CD14-positive monocyte (primary cell): ENCODE results near the gene ITPR2. TPM values are rescaled to one million over a fixed set of nuclear protein-coding genes. Genes with fewer than 3 reads are reported as not detected.

ENCODE experiments used
- DNase-seq, 3 donors: peaks; one replicate each; pipeline ENCODE4 v3.0.0-alpha.2; 2011 to 2022
- H2AFZ ChIP-seq: 2 replicates; pipeline ENCODE4 v1.6.0; 2012; ENCODE audit warnings: mild to moderate bottlenecking, low read depth, low read length, inconsistent platforms; ENCODE audit not compliant: insufficient read depth, poor library complexity, severe bottlenecking
- H3K27ac ChIP-seq, 2 donors: 1 replicate in 1 of 2; 2 replicates in 1 of 2; pipeline ENCODE4 v1.5.1; 2012 to 2013; ENCODE audit warnings: low read length in 2 of 2, control low read depth in 1 of 2, inconsistent platforms in 1 of 2, low read depth in 1 of 2, mild to moderate bottlenecking in 1 of 2
- H3K27me3 ChIP-seq, 2 donors: one replicate each; pipeline versions ENCODE4 v1.6.0 to v1.6.1; 2011 to 2013; ENCODE audit warnings: low read length in 2 of 2; ENCODE audit not compliant: control insufficient read depth in 2 of 2, insufficient read depth in 2 of 2
- H3K36me3 ChIP-seq, 2 donors: replicated peaks in 1 of 2; 1 replicate in 1 of 2; 2 replicates in 1 of 2; pipeline versions ENCODE4 v1.5.1 to v1.6.1; 2012 to 2013; ENCODE audit warnings: low read length in 2 of 2, control low read depth in 1 of 2, inconsistent platforms in 1 of 2, mild to moderate bottlenecking in 1 of 2; ENCODE audit not compliant: insufficient read depth in 2 of 2, control insufficient read depth in 1 of 2
- H3K4me1 ChIP-seq, 2 donors: 1 replicate in 1 of 2; 2 replicates in 1 of 2; pipeline versions ENCODE4 v1.5.1 to v1.6.1; 2012 to 2013; ENCODE audit warnings: low read length in 2 of 2, control low read depth in 1 of 2, inconsistent platforms in 1 of 2, mild to moderate bottlenecking in 1 of 2, moderate library complexity in 1 of 2; ENCODE audit not compliant: insufficient read depth in 2 of 2, control insufficient read depth in 1 of 2
- H3K4me2 ChIP-seq: replicated peaks from 2 replicates; pipeline ENCODE3; 2012; ENCODE audit warnings: low read length, moderate library complexity, mild to moderate bottlenecking; ENCODE audit not compliant: poor library complexity, severe bottlenecking; ENCODE audit errors: extremely low read depth
- H3K4me3 ChIP-seq, 3 experiments: fragments of 200-600 bp in 1 of 3; sonication (generic) in 1 of 3; replicated peaks in 1 of 3; 1 replicate in 2 of 3; 2 replicates in 1 of 3; pipeline ENCODE4 v1.5.1; 2011 to 2013; ENCODE audit warnings: low read length in 3 of 3, mild to moderate bottlenecking in 3 of 3, control low read depth in 2 of 3, low read depth in 2 of 3, inconsistent platforms in 1 of 3, moderate library complexity in 1 of 3
- H3K79me2 ChIP-seq: 2 replicates; pipeline ENCODE4 v1.6.0; 2012; ENCODE audit warnings: mild to moderate bottlenecking, control low read depth, inconsistent platforms, low read length, moderate library complexity; ENCODE audit not compliant: insufficient read depth
- H3K9ac ChIP-seq: 2 replicates; pipeline ENCODE4 v1.6.0; 2017; ENCODE audit warnings: low read length, mild to moderate bottlenecking; ENCODE audit not compliant: insufficient read depth, poor library complexity, severe bottlenecking
- H3K9me3 ChIP-seq, 2 donors: replicated peaks in 1 of 2; 1 replicate in 1 of 2; 2 replicates in 1 of 2; pipeline versions ENCODE4 v1.5.1 to v1.6.1; 2012 to 2013; ENCODE audit warnings: low read length in 2 of 2, control low read depth in 1 of 2; ENCODE audit not compliant: control insufficient read depth in 1 of 2, insufficient read depth in 1 of 2
- H4K20me1 ChIP-seq: 2 replicates; pipeline ENCODE4 v1.6.0; 2012; ENCODE audit warnings: mild to moderate bottlenecking, low read length, control low read depth, moderate library complexity; ENCODE audit not compliant: insufficient read depth
- H3K27ac Mint-ChIP-seq, 7 donors: one replicate each; pipeline ENCODE4 v1.8.0; 2020; ENCODE audit warnings: mild to moderate bottlenecking in 7 of 7, mixed read lengths in 7 of 7, moderate library complexity in 6 of 7, inconsistent platforms in 2 of 7
- H3K27me3 Mint-ChIP-seq, 3 donors: one replicate each; pipeline ENCODE4 v1.8.0; 2021 to 2022; ENCODE audit warnings: low read depth in 3 of 3, mild to moderate bottlenecking in 3 of 3, mixed read lengths in 3 of 3, moderate library complexity in 3 of 3, inconsistent platforms in 1 of 3
- H3K36me3 Mint-ChIP-seq, 2 donors: one replicate each; pipeline ENCODE4 v1.8.0; 2020; ENCODE audit warnings: mixed read lengths in 2 of 2, inconsistent platforms in 1 of 2, mild to moderate bottlenecking in 1 of 2
- H3K4me1 Mint-ChIP-seq: one replicate; pipeline ENCODE4 v1.8.0; 2020; ENCODE audit warnings: mild to moderate bottlenecking, mixed read lengths
- H3K4me3 Mint-ChIP-seq, 2 donors: one replicate each; pipeline ENCODE4 v1.8.0; 2020; ENCODE audit warnings: mild to moderate bottlenecking in 2 of 2, mixed read lengths in 2 of 2, moderate library complexity in 1 of 2
- H3K9me3 Mint-ChIP-seq, 7 donors: one replicate each; pipeline ENCODE4 v1.8.0; 2020 to 2022; ENCODE audit warnings: mixed read lengths in 7 of 7, mild to moderate bottlenecking in 6 of 7, moderate library complexity in 6 of 7, inconsistent platforms in 2 of 7
- WGBS: methylation state at CpG from one replicate; pipeline ENCODE4 v1.1.5; 2013; ENCODE audit warnings: missing lambda C conversion rate; ENCODE audit not compliant: insufficient coverage; 5-methylcytosine and 5-hydroxymethylcytosine counted together
- intact Hi-C, 2 donors: fragments of 100-400 bp; cut with micrococcal nuclease; formaldehyde crosslinking; loops; one replicate each; pipeline versions ENCODE4 v1.15.0 to v1.15.1; 2023
- polyA plus RNA-seq, 3 donors: library from polyadenylated mRNA; depleted of rRNA in 1 of 3; unstranded in 2 of 3; stranded (reverse) in 1 of 3; fragments of 300-500 nt in 2 of 3; fragments of >200 nt in 1 of 3; fragmentation: Illumina TruSeq in 2 of 3; gene quantifications; 1 replicate in 2 of 3; 2 replicates in 1 of 3; pipeline ENCODE4 v1.2.3, GENCODE V29; 2012 to 2021
- TF ChIP-seq, protein P1 (sequence below): fragments of 200-600 bp; IDR thresholded peaks from one replicate; pipeline ENCODE4 v1.8.0; 2022; ENCODE audit warnings: antibody characterized with exemption, mild to moderate bottlenecking

Gene ITPR2
- polyA plus RNA-seq, 3 donors, result 2.7 to 6.4 (median 5.7) TPM

GRCh38 chr12:26610774-26611173 lies 222.2 kb downstream of the ITPR2 start:
- Mint-ChIP-seq H3K4me1 (no peaks in the 10 kb centered on the region), H3K27me3 (no peaks in the 10 kb centered on the region), H3K36me3 (peaks cover 12 to 17% of the 10 kb centered on the region in 2 donors), H3K27ac (no peak overlapping the region), H3K9me3 (no peaks in the 10 kb centered on the region), H3K4me3 (no peak overlapping the region)
- no peak for DNase-seq
- Histone ChIP-seq H3K4me2 (no peak overlapping the region), H3K36me3 (peaks cover 4 to 9% of the 10 kb centered on the region in 2 donors), H3K9me3 (no peaks in the 10 kb centered on the region), H3K4me3 (no peak overlapping the region), H4K20me1 (no peaks in the 10 kb centered on the region), H3K27me3 (no peaks in the 10 kb centered on the region), H3K4me1 (no peaks in the 10 kb centered on the region), H3K9ac (no peak overlapping the region), H3K27ac (no peak overlapping the region), H3K79me2 (no peaks in the 10 kb centered on the region), H2AFZ (no peak overlapping the region)
- TF ChIP-seq, protein P1, sequence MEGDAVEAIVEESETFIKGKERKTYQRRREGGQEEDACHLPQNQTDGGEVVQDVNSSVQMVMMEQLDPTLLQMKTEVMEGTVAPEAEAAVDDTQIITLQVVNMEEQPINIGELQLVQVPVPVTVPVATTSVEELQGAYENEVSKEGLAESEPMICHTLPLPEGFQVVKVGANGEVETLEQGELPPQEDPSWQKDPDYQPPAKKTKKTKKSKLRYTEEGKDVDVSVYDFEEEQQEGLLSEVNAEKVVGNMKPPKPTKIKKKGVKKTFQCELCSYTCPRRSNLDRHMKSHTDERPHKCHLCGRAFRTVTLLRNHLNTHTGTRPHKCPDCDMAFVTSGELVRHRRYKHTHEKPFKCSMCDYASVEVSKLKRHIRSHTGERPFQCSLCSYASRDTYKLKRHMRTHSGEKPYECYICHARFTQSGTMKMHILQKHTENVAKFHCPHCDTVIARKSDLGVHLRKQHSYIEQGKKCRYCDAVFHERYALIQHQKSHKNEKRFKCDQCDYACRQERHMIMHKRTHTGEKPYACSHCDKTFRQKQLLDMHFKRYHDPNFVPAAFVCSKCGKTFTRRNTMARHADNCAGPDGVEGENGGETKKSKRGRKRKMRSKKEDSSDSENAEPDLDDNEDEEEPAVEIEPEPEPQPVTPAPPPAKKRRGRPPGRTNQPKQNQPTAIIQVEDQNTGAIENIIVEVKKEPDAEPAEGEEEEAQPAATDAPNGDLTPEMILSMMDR, result no peak
- intact Hi-C loops, result no loop called here
- WGBS, result 100% methylated on average over 3 of the region's 8 CpGs

- Histone ChIP-seq H3K79me2 (no peaks in the 10 kb centered on the region), H2AFZ (no peak overlapping the region), H4K20me1 (no peaks in the 10 kb centered on the region), H3K4me3 (no peak overlapping the region), H3K4me2 (no peak overlapping the region), H3K27me3 (no peaks in the 10 kb centered on the region), H3K9ac (no peak overlapping the region), H3K27ac (no peak overlapping the region), H3K4me1 (no peaks in the 10 kb centered on the region), H3K9me3 (no peaks in the 10 kb centered on the region), H3K36me3 (peaks cover 4 to 9% of the 10 kb centered on the region in 2 donors)
- no peak overlapping the region for H3K4me3 Mint-ChIP-seq
- no peaks in the 10 kb centered on the region for H3K4me1 Mint-ChIP-seq
- no CpG with 5 or more reads among the region's 1 CpG for WGBS
- intact Hi-C loops, result no loop called here
- no peaks in the 10 kb centered on the region for H3K27me3 Mint-ChIP-seq
- peaks cover 12 to 17% of the 10 kb centered on the region in 2 donors for H3K36me3 Mint-ChIP-seq
- H3K9me3 Mint-ChIP-seq, result no peaks in the 10 kb centered on the region
- TF ChIP-seq, protein P1, result no peak
- H3K27ac Mint-ChIP-seq, result no peak overlapping the region
- no peak for DNase-seq
Observed at GRCh38 chr12:26609986-26610385, 223.0 kb downstream of the ITPR2 start.
